ENCODE data around the gene SMIM13.

Gene SMIM13

GRCh38 chr6:11168091-11168635 is 74.5 kb downstream of the SMIM13 start:
- TF ChIP-seq REST (IDR thresholded peaks at IDR 0.05; ENCODE audit: low read depth), result no peak
- no peak for TF ChIP-seq CREB1 (IDR thresholded peaks at IDR 0.05; ENCODE audit: low read depth)
- TF ChIP-seq ZBTB7A (IDR thresholded peaks at IDR 0.05; ENCODE audit: low read depth), result no peak
- TF ChIP-seq TAF1 (IDR thresholded peaks at IDR 0.05; ENCODE audit: low read depth), result no peak
- no peak for TF ChIP-seq TEAD4 (IDR thresholded peaks at IDR 0.05)
- no peak for TF ChIP-seq CEBPB (IDR thresholded peaks at IDR 0.05)
- TF ChIP-seq EP300 (IDR thresholded peaks at IDR 0.05; ENCODE audit: borderline replicate concordance), result no peak
- no peak for TF ChIP-seq TCF12 (IDR thresholded peaks at IDR 0.05; ENCODE audit: low read depth)
- no peak for TF ChIP-seq MAX (IDR thresholded peaks at IDR 0.05)
- no peak for TF ChIP-seq NFIC (IDR thresholded peaks at IDR 0.05)
- TF ChIP-seq FOXM1 (IDR thresholded peaks at IDR 0.05; ENCODE audit: borderline replicate concordance, low read depth), result no peak
- TF ChIP-seq YY1 (IDR thresholded peaks at IDR 0.05; ENCODE audit: low read depth), result no peak
- no peak for TF ChIP-seq RAD21 (IDR thresholded peaks at IDR 0.05; ENCODE audit: low read depth)
- no peak for TF ChIP-seq EGR1 (IDR thresholded peaks at IDR 0.05)
- no peak for TF ChIP-seq USF1 (IDR thresholded peaks at IDR 0.05)

- no peak for TF ChIP-seq TAF1 (IDR thresholded peaks at IDR 0.05; ENCODE audit: low read depth)
- no peak for TF ChIP-seq ZBTB7A (IDR thresholded peaks at IDR 0.05; ENCODE audit: low read depth)
- TF ChIP-seq YY1 (IDR thresholded peaks at IDR 0.05; ENCODE audit: low read depth), result no peak
- TF ChIP-seq MAX (IDR thresholded peaks at IDR 0.05), result no peak
- no peak for TF ChIP-seq CREB1 (IDR thresholded peaks at IDR 0.05; ENCODE audit: low read depth)
- no peak for TF ChIP-seq RAD21 (IDR thresholded peaks at IDR 0.05; ENCODE audit: low read depth)
- TF ChIP-seq EGR1 (IDR thresholded peaks at IDR 0.05), result no peak
- no peak for TF ChIP-seq NFIC (IDR thresholded peaks at IDR 0.05)
- TF ChIP-seq FOXM1 (IDR thresholded peaks at IDR 0.05; ENCODE audit: borderline replicate concordance, low read depth), result no peak
- TF ChIP-seq EP300 (IDR thresholded peaks at IDR 0.05; ENCODE audit: borderline replicate concordance), result no peak
- TF ChIP-seq TCF12 (IDR thresholded peaks at IDR 0.05; ENCODE audit: low read depth), result no peak
- no peak for TF ChIP-seq TEAD4 (IDR thresholded peaks at IDR 0.05)
- TF ChIP-seq REST (IDR thresholded peaks at IDR 0.05; ENCODE audit: low read depth), result no peak
- TF ChIP-seq USF1 (IDR thresholded peaks at IDR 0.05), result no peak
- no peak for TF ChIP-seq CEBPB (IDR thresholded peaks at IDR 0.05)
Observed at GRCh38 chr6:11171952-11172351, 78.3 kb downstream of the SMIM13 start.

- TF ChIP-seq TCF12 (IDR thresholded peaks at IDR 0.05; ENCODE audit: low read depth), result no peak
- no peak for TF ChIP-seq ZBTB7A (IDR thresholded peaks at IDR 0.05; ENCODE audit: low read depth)
- TF ChIP-seq FOXM1 (IDR thresholded peaks at IDR 0.05; ENCODE audit: borderline replicate concordance, low read depth), result no peak
- peak; percentile 77 for TF ChIP-seq RAD21 (IDR thresholded peaks at IDR 0.05; ENCODE audit: low read depth)
- TF ChIP-seq CREB1 (IDR thresholded peaks at IDR 0.05; ENCODE audit: low read depth), result no peak
- no peak for TF ChIP-seq TEAD4 (IDR thresholded peaks at IDR 0.05)
Observed at GRCh38 chr6:11172501-11173327, 79.1 kb downstream of the SMIM13 start.

- TF ChIP-seq USF1 (IDR thresholded peaks at IDR 0.05), result no peak
- TF ChIP-seq TEAD4 (IDR thresholded peaks at IDR 0.05), result no peak
- TF ChIP-seq ZBTB7A (IDR thresholded peaks at IDR 0.05; ENCODE audit: low read depth), result no peak
- TF ChIP-seq REST (IDR thresholded peaks at IDR 0.05; ENCODE audit: low read depth), result no peak
- TF ChIP-seq TCF12 (IDR thresholded peaks at IDR 0.05; ENCODE audit: low read depth), result no peak
- no peak for TF ChIP-seq YY1 (IDR thresholded peaks at IDR 0.05; ENCODE audit: low read depth)
- TF ChIP-seq EP300 (IDR thresholded peaks at IDR 0.05; ENCODE audit: borderline replicate concordance), result no peak
- TF ChIP-seq NFIC (IDR thresholded peaks at IDR 0.05), result no peak
- TF ChIP-seq CREB1 (IDR thresholded peaks at IDR 0.05; ENCODE audit: low read depth), result no peak
- no peak for TF ChIP-seq RAD21 (IDR thresholded peaks at IDR 0.05; ENCODE audit: low read depth)
- no peak for TF ChIP-seq EGR1 (IDR thresholded peaks at IDR 0.05)
- TF ChIP-seq MAX (IDR thresholded peaks at IDR 0.05), result no peak
- no peak for TF ChIP-seq TAF1 (IDR thresholded peaks at IDR 0.05; ENCODE audit: low read depth)
- TF ChIP-seq FOXM1 (IDR thresholded peaks at IDR 0.05; ENCODE audit: borderline replicate concordance, low read depth), result no peak
- no peak for TF ChIP-seq CEBPB (IDR thresholded peaks at IDR 0.05)
Observed at GRCh38 chr6:11174242-11174611, 80.6 kb downstream of the SMIM13 start.

Data from Ishikawa (cell line).